Measurements from ENCODE around the gene ERG. TPM values are rescaled to one million over a fixed set of nuclear protein-coding genes. Genes with fewer than 3 reads are reported as not detected.

The ERG gene
- total and polyA plus RNA-seq, 2 experiments from 2014 or later, result 0.14 to 0.44 TPM

GRCh38 chr21:38494703-38495102 is 3.6 kb downstream of the ERG start:
- Histone ChIP-seq H3K9me2 (ENCODE audit: insufficient read depth) (no peaks in the 10 kb centered on the region), H2AFZ (0 out of 2 replicates have a peak overlapping the region, but pooled peaks have one; percentile 2), H3K4me1 (ENCODE audit: insufficient read depth) (peaks cover 17% of the 10 kb centered on the region), H3K79me2 (replicated peaks; ENCODE audit: insufficient read depth) (no peaks in the 10 kb centered on the region), H3F3A (replicated peaks; ENCODE audit: low read depth) (no peaks in the 10 kb centered on the region), H3K27ac (ENCODE audit: low read depth) (no peak overlapping the region), H3K27me3 (ENCODE audit: insufficient read depth) (no peaks in the 10 kb centered on the region), H3K4me2 (no peak overlapping the region), H3K36me3 (ENCODE audit: insufficient read depth) (no peaks in the 10 kb centered on the region), H3K4me3 (no peak overlapping the region), H4K20me1 (replicated peaks; ENCODE audit: insufficient read depth) (no peaks in the 10 kb centered on the region)
- peaks cover 51% of the 10 kb centered on the region for H3K4me1 Mint-ChIP-seq
- no peaks in the 10 kb centered on the region for H3K9me3 Mint-ChIP-seq
- TF ChIP-seq EZH2 (IDR thresholded peaks at IDR 0.05; ENCODE audit: low read depth, unreplicated experiment) (no peak), CREB1 (CRISPR knock-in tag; IDR thresholded peaks at IDR 0.05; ENCODE audit: low read depth) (no peak), JUNB (IDR thresholded peaks at IDR 0.05; ENCODE audit: unreplicated experiment) (no peak), NANOG (IDR thresholded peaks at IDR 0.05; ENCODE audit: borderline replicate concordance) (no peak), REST (IDR thresholded peaks at IDR 0.05; ENCODE audit: unreplicated experiment) (no peak), POLR2AphosphoS5 (IDR thresholded peaks at IDR 0.05; ENCODE audit: low read depth) (no peak), ZNF462 (CRISPR knock-in tag; IDR thresholded peaks at IDR 0.05) (no peak), CTCF (conservative IDR thresholded peaks at IDR 0.05; ENCODE audit: low read depth in 2 of 2) (no peak), ETS1 (IDR thresholded peaks at IDR 0.05) (no peak), EZH2phosphoT487 (IDR thresholded peaks at IDR 0.05; ENCODE audit: unreplicated experiment) (no peak), STAT1 (IDR thresholded peaks at IDR 0.05; ENCODE audit: unreplicated experiment) (no peak), ZNF331 (CRISPR knock-in tag; IDR thresholded peaks at IDR 0.05; ENCODE audit: low read depth) (no peak), ZNF114 (CRISPR knock-in tag; IDR thresholded peaks at IDR 0.05) (no peak)
- peak; percentile 12; the same call in 1 of the 3 replicates for ATAC-seq
- no peaks in the 10 kb centered on the region for H3K36me3 Mint-ChIP-seq (ENCODE audit: low read depth)
- no peak overlapping the region for H3K4me3 Mint-ChIP-seq
- H3K27ac Mint-ChIP-seq, result no peak overlapping the region
- peaks cover 2% of the 10 kb centered on the region for H3K27me3 Mint-ChIP-seq (ENCODE audit: insufficient read depth, low read depth, poor library complexity)
- DNase-seq (ENCODE audit: low spot score), result no peak
